HG02885 (cell line): ENCODE measurements around the gene PCNX2.

Source experiments
- ATAC-seq: cut with Tn5 transposase; IDR thresholded peaks from one replicate; pipeline ENCODE4 v1.9.1; 2021; ENCODE audit warnings: mild to moderate bottlenecking; ENCODE audit not compliant: unreplicated experiment, poor library complexity

The PCNX2 gene

GRCh38 chr1:233295237-233295974, at the start of gene PCNX2:
PCNX2 (minus strand) TSS chr1:233295725; CDS start chr1:233295478, 247 bp downstream.
- ATAC-seq = peak; percentile 92

- no peak for ATAC-seq
Measured at GRCh38 chr1:233343262-233343661, 47.7 kb upstream of the PCNX2 start.

- no peak for ATAC-seq
Measured at GRCh38 chr1:233342086-233342485, 46.6 kb upstream of the PCNX2 start.

- no peak for ATAC-seq
Measured at GRCh38 chr1:233340966-233341516, 45.5 kb upstream of the PCNX2 start.

- no peak for ATAC-seq
Measured at GRCh38 chr1:233340031-233340555, 44.6 kb upstream of the PCNX2 start.

- no peak for ATAC-seq
Measured at GRCh38 chr1:233338102-233338501, 42.6 kb upstream of the PCNX2 start.

- ATAC-seq = no peak
Measured at GRCh38 chr1:233337505-233337904, 42.0 kb upstream of the PCNX2 start.

GRCh38 chr1:233336554-233337456, 41.3 kb upstream of the PCNX2 start:
- ATAC-seq = no peak

GRCh38 chr1:233334092-233334491, 38.6 kb upstream of the PCNX2 start:
- no peak for ATAC-seq

- no peak for ATAC-seq
Measured at GRCh38 chr1:233333086-233333485, 37.6 kb upstream of the PCNX2 start.

GRCh38 chr1:233331676-233332519, 36.4 kb upstream of the PCNX2 start:
- ATAC-seq = no peak

- peak; percentile 20 for ATAC-seq
Measured at GRCh38 chr1:233328142-233328921, 32.8 kb upstream of the PCNX2 start.

- peak; percentile 54 for ATAC-seq
Measured at GRCh38 chr1:233327651-233328141, 32.2 kb upstream of the PCNX2 start, which contains the start of gene MAP3K21. MAP3K21 (plus strand) TSS chr1:233327724; CDS start chr1:233328029, 305 bp downstream.

GRCh38 chr1:233326811-233327650, 31.5 kb upstream of the PCNX2 start:
- peak; percentile 92 for ATAC-seq

- ATAC-seq = no peak
Measured at GRCh38 chr1:233326319-233326718, 30.8 kb upstream of the PCNX2 start.

GRCh38 chr1:233323718-233324117, 28.2 kb upstream of the PCNX2 start:
- ATAC-seq = no peak

GRCh38 chr1:233320023-233320422, 24.5 kb upstream of the PCNX2 start:
- no peak for ATAC-seq

- no peak for ATAC-seq
Measured at GRCh38 chr1:233319272-233319671, 23.7 kb upstream of the PCNX2 start.
